WTC11 (cell line): Measurements from ENCODE around the gene C19orf73. TPM values are rescaled to one million over a fixed set of nuclear protein-coding genes. Genes with fewer than 3 reads are reported as not detected.

Experiments used
- ATAC-seq: fragments of 200-7000 bp; cut with Tn5 transposase; 2 replicates; pipeline ENCODE4 v1.10.0; 2021; ENCODE audit warnings: mild to moderate bottlenecking, moderate library complexity
- CTCF ChIA-PET: fragments of 300-600 bp; sonication (Branson Sonifier 250); formaldehyde crosslinking; loops from one replicate; lab custom pipeline; 2021; ENCODE audit warnings: antibody characterized with exemption; lab: Charles Lee
- POLR2A ChIA-PET: fragments of 350-600 bp; sonication (Branson Sonifier 250); formaldehyde crosslinking; loops from one replicate; lab custom pipeline; 2021; ENCODE audit warnings: antibody characterized with exemption; lab: Charles Lee
- DNase-seq: peaks from one replicate; pipeline ENCODE4 v3.0.0; 2021; ENCODE audit warnings: low spot score
- H3K27ac Mint-ChIP-seq: 2 replicates; pipeline ENCODE4 v1.8.0; 2021; ENCODE audit warnings: mixed read lengths
- H3K27me3 Mint-ChIP-seq: 2 replicates; pipeline ENCODE4 v1.8.0; 2021; ENCODE audit warnings: low read depth, mild to moderate bottlenecking, moderate library complexity, mixed read lengths
- H3K36me3 Mint-ChIP-seq: 2 replicates; pipeline ENCODE4 v1.8.0; 2021; ENCODE audit warnings: mixed read lengths
- H3K4me1 Mint-ChIP-seq: 2 replicates; pipeline ENCODE4 v1.8.0; 2022; ENCODE audit warnings: mixed read lengths
- H3K4me3 Mint-ChIP-seq: 2 replicates; pipeline ENCODE4 v1.8.0; 2021; ENCODE audit warnings: mild to moderate bottlenecking, moderate library complexity, mixed read lengths
- H3K9me3 Mint-ChIP-seq: 2 replicates; pipeline ENCODE4 v1.8.0; 2021; ENCODE audit warnings: mixed read lengths
- CBFB ChIP-seq: sonication (generic); formaldehyde crosslinking; IDR thresholded peaks from 2 replicates; pipeline ENCODE4 v1.8.1; 2022; ENCODE audit warnings: mild to moderate bottlenecking, low read depth, missing genetic modification reagents
- CREM ChIP-seq: sonication (generic); formaldehyde crosslinking; IDR thresholded peaks from 2 replicates; pipeline ENCODE4 v1.8.1; 2022; ENCODE audit warnings: mild to moderate bottlenecking, missing genetic modification reagents, moderate library complexity
- EMX1 ChIP-seq: fragments of 250-450 bp; sonication (Bioruptor Pico); IDR thresholded peaks from 2 replicates; pipeline ENCODE4 v1.8.0; 2021; ENCODE audit warnings: mild to moderate bottlenecking
- FOXK1 ChIP-seq: sonication (generic); formaldehyde crosslinking; IDR thresholded peaks from 2 replicates; pipeline ENCODE4 v1.8.0; 2022; ENCODE audit warnings: mild to moderate bottlenecking, moderate library complexity, missing genetic modification reagents
- GTF2I ChIP-seq: fragments of 250-450 bp; sonication (Bioruptor Pico); conservative IDR thresholded peaks from 2 replicates; pipeline ENCODE4 v1.4.0; 2021; ENCODE audit warnings: mild to moderate bottlenecking
- HMGA2 ChIP-seq: fragments of 250-450 bp; sonication (Bioruptor Pico); IDR thresholded peaks from 2 replicates; pipeline ENCODE4 v1.4.0; 2021; ENCODE audit warnings: mild to moderate bottlenecking, moderate library complexity
- IRF1 ChIP-seq: sonication (generic); formaldehyde crosslinking; IDR thresholded peaks from 2 replicates; pipeline ENCODE4 v1.8.0; 2023; ENCODE audit warnings: missing genetic modification reagents
- JUN ChIP-seq: sonication (generic); formaldehyde crosslinking; IDR thresholded peaks from 2 replicates; pipeline ENCODE4 v1.8.0; 2023; ENCODE audit warnings: mild to moderate bottlenecking, missing genetic modification reagents
- KAT7 ChIP-seq: sonication (generic); formaldehyde crosslinking; IDR thresholded peaks from 2 replicates; pipeline ENCODE4 v1.8.1; 2023; ENCODE audit warnings: missing genetic modification reagents, mild to moderate bottlenecking, borderline replicate concordance
- NFYB ChIP-seq: sonication (generic); formaldehyde crosslinking; conservative IDR thresholded peaks from 2 replicates; pipeline ENCODE4 v1.8.0; 2022; ENCODE audit warnings: low read depth, missing genetic modification reagents
- NR1H2 ChIP-seq: sonication (generic); formaldehyde crosslinking; IDR thresholded peaks from 2 replicates; pipeline ENCODE4 v1.9.0; 2021; ENCODE audit warnings: mild to moderate bottlenecking, moderate library complexity, missing genetic modification reagents
- NR3C1 ChIP-seq: sonication (generic); formaldehyde crosslinking; conservative IDR thresholded peaks from 2 replicates; pipeline ENCODE4 v1.8.1; 2023; ENCODE audit warnings: low read depth, mild to moderate bottlenecking, missing genetic modification reagents
- SOX15 ChIP-seq: fragments of 250-450 bp; sonication (Bioruptor Pico); IDR thresholded peaks from 2 replicates; pipeline ENCODE4 v1.9.0; 2021; ENCODE audit warnings: mild to moderate bottlenecking
- TCF7 ChIP-seq: sonication (generic); formaldehyde crosslinking; IDR thresholded peaks from 2 replicates; pipeline ENCODE4 v1.8.0; 2022; ENCODE audit warnings: mild to moderate bottlenecking, low read depth, missing genetic modification reagents, moderate library complexity
- ZNF317 ChIP-seq: sonication (generic); formaldehyde crosslinking; IDR thresholded peaks from 2 replicates; pipeline ENCODE4 v1.8.1; 2023; ENCODE audit warnings: low read depth, mild to moderate bottlenecking, moderate library complexity, missing genetic modification reagents, borderline replicate concordance
- ZNF423 ChIP-seq: fragments of 250-450 bp; sonication (Bioruptor Pico); IDR thresholded peaks from 2 replicates; pipeline ENCODE4 v2.1.2; 2022; ENCODE audit warnings: mild to moderate bottlenecking, moderate library complexity
- total RNA-seq: library from RNA; stranded (reverse); gene quantifications from 3 replicates; pipeline ENCODE4 v1.2.3, GENCODE V29; 2021
- TF ChIP-seq, protein P1 (sequence below): sonication (generic); formaldehyde crosslinking; IDR thresholded peaks from 2 replicates; pipeline ENCODE4 v1.8.0; 2022; ENCODE audit warnings: mild to moderate bottlenecking, missing genetic modification reagents
- TF ChIP-seq, protein P2 (sequence below): sonication (generic); formaldehyde crosslinking; IDR thresholded peaks from 2 replicates; pipeline ENCODE4 v1.8.1; 2023; ENCODE audit warnings: mild to moderate bottlenecking, missing genetic modification reagents
- TF ChIP-seq, protein P3 (sequence below): sonication (generic); formaldehyde crosslinking; IDR thresholded peaks from 2 replicates; pipeline ENCODE4 v1.8.1; 2023; ENCODE audit warnings: mild to moderate bottlenecking, missing genetic modification reagents, moderate library complexity
- TF ChIP-seq, protein P4 (sequence below): fragments of 250-450 bp; sonication (Bioruptor Pico); IDR thresholded peaks from 2 replicates; pipeline ENCODE4 v1.9.0; 2021; ENCODE audit warnings: mild to moderate bottlenecking, borderline replicate concordance

C19orf73 gene
- total RNA-seq, 1 experiment from 2014 or later = 3.2 TPM

GRCh38 chr19:49119411-49120324, 725 bp upstream of the C19orf73 start, which contains the start of gene PPFIA3 (continued):
- TF ChIP-seq, protein P1, sequence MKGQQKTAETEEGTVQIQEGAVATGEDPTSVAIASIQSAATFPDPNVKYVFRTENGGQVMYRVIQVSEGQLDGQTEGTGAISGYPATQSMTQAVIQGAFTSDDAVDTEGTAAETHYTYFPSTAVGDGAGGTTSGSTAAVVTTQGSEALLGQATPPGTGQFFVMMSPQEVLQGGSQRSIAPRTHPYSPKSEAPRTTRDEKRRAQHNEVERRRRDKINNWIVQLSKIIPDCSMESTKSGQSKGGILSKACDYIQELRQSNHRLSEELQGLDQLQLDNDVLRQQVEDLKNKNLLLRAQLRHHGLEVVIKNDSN (CRISPR knock-in tag) = peak; percentile 54; the same call in 1 of the 2 replicates
- no peak for TF ChIP-seq NR1H2 (CRISPR knock-in tag)
- TF ChIP-seq ZNF317 (CRISPR knock-in tag) = 0 out of 2 replicates have a peak, but pooled peaks have one; percentile 17
- peak; percentile 85; the same call in 1 of the 2 replicates for TF ChIP-seq JUN (CRISPR knock-in tag)
- TF ChIP-seq FOXK1 = peak; percentile 71; the same call in 1 of the 2 replicates
- peak; percentile 43; the same call in 1 of the 2 replicates for TF ChIP-seq IRF1 (CRISPR knock-in tag)

GRCh38 chr19:49117677-49118564, 1.0 kb downstream of the C19orf73 start:
- H3K4me3 Mint-ChIP-seq = peak overlapping the region; percentile 75
- H3K36me3 Mint-ChIP-seq = no peaks in the 10 kb centered on the region
- DNase-seq = no peak
- POLR2A ChIA-PET = no interaction called here
- TF ChIP-seq, protein P2, sequence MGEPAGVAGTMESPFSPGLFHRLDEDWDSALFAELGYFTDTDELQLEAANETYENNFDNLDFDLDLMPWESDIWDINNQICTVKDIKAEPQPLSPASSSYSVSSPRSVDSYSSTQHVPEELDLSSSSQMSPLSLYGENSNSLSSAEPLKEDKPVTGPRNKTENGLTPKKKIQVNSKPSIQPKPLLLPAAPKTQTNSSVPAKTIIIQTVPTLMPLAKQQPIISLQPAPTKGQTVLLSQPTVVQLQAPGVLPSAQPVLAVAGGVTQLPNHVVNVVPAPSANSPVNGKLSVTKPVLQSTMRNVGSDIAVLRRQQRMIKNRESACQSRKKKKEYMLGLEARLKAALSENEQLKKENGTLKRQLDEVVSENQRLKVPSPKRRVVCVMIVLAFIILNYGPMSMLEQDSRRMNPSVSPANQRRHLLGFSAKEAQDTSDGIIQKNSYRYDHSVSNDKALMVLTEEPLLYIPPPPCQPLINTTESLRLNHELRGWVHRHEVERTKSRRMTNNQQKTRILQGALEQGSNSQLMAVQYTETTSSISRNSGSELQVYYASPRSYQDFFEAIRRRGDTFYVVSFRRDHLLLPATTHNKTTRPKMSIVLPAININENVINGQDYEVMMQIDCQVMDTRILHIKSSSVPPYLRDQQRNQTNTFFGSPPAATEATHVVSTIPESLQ (CRISPR knock-in tag) = 0 out of 2 replicates have a peak, but pooled peaks have one; percentile 26
- TF ChIP-seq EMX1 (CRISPR knock-in tag) (no peak), JUN (CRISPR knock-in tag) (no peak)
- CTCF ChIA-PET = interaction anchor here (1.0 to 1.6 kb wide), 6 partner anchors 12 to 92 kb away, joined by 3 to 10 read pairs (median 7); no protein-coding TSS in a partner anchor
- peaks cover 55% of the 10 kb centered on the region for H3K27me3 Mint-ChIP-seq
- peak overlapping the region; percentile 61 for H3K27ac Mint-ChIP-seq
- no peak for ATAC-seq
- H3K9me3 Mint-ChIP-seq = no peaks in the 10 kb centered on the region
- peaks cover 18% of the 10 kb centered on the region for H3K4me1 Mint-ChIP-seq

- no peaks in the 10 kb centered on the region for H3K36me3 Mint-ChIP-seq
- TF ChIP-seq SOX15 (CRISPR knock-in tag) = no peak
- no peak for TF ChIP-seq KAT7
- TF ChIP-seq TCF7 (CRISPR knock-in tag) = no peak
- TF ChIP-seq HMGA2 (CRISPR knock-in tag) = no peak
- TF ChIP-seq, protein P3, sequence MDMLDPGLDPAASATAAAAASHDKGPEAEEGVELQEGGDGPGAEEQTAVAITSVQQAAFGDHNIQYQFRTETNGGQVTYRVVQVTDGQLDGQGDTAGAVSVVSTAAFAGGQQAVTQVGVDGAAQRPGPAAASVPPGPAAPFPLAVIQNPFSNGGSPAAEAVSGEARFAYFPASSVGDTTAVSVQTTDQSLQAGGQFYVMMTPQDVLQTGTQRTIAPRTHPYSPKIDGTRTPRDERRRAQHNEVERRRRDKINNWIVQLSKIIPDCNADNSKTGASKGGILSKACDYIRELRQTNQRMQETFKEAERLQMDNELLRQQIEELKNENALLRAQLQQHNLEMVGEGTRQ (CRISPR knock-in tag) = no peak
- TF ChIP-seq NR3C1 = no peak
- no peak for TF ChIP-seq NFYB
- TF ChIP-seq, protein P4, sequence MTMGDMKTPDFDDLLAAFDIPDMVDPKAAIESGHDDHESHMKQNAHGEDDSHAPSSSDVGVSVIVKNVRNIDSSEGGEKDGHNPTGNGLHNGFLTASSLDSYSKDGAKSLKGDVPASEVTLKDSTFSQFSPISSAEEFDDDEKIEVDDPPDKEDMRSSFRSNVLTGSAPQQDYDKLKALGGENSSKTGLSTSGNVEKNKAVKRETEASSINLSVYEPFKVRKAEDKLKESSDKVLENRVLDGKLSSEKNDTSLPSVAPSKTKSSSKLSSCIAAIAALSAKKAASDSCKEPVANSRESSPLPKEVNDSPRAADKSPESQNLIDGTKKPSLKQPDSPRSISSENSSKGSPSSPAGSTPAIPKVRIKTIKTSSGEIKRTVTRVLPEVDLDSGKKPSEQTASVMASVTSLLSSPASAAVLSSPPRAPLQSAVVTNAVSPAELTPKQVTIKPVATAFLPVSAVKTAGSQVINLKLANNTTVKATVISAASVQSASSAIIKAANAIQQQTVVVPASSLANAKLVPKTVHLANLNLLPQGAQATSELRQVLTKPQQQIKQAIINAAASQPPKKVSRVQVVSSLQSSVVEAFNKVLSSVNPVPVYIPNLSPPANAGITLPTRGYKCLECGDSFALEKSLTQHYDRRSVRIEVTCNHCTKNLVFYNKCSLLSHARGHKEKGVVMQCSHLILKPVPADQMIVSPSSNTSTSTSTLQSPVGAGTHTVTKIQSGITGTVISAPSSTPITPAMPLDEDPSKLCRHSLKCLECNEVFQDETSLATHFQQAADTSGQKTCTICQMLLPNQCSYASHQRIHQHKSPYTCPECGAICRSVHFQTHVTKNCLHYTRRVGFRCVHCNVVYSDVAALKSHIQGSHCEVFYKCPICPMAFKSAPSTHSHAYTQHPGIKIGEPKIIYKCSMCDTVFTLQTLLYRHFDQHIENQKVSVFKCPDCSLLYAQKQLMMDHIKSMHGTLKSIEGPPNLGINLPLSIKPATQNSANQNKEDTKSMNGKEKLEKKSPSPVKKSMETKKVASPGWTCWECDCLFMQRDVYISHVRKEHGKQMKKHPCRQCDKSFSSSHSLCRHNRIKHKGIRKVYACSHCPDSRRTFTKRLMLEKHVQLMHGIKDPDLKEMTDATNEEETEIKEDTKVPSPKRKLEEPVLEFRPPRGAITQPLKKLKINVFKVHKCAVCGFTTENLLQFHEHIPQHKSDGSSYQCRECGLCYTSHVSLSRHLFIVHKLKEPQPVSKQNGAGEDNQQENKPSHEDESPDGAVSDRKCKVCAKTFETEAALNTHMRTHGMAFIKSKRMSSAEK = no peak
- TF ChIP-seq GTF2I = no peak
- no peak for TF ChIP-seq CBFB (CRISPR knock-in tag)
- TF ChIP-seq ZNF423 (CRISPR knock-in tag) = no peak
- no peak for TF ChIP-seq CREM (CRISPR knock-in tag)
Measured at GRCh38 chr19:49116544-49116943, 2.4 kb downstream of the C19orf73 start.

More at GRCh38 chr19:49116544-49116943, 2.4 kb downstream of the C19orf73 start:
- Mint-ChIP-seq H3K9me3 (no peaks in the 10 kb centered on the region), H3K27me3 (peaks cover 42% of the 10 kb centered on the region), H3K27ac (no peak overlapping the region), H3K4me3 (no peak overlapping the region), H3K4me1 (peaks cover 18% of the 10 kb centered on the region)
- no peak for DNase-seq
- CTCF ChIA-PET = interaction anchor here (1.0 to 1.6 kb wide), 2 partner anchors 10 to 30 kb away, joined by 3 to 8 read pairs; no protein-coding TSS in a partner anchor
- no peak for ATAC-seq
- POLR2A ChIA-PET = no interaction called here
